NCI-H1092 treated with DMSO at 0.1 percent for 48 hours (cell line): ENCODE measurements around the gene HOXA3.

Experiments used
- DNase-seq: peaks from one replicate; lab custom pipeline; 2025; lab: John Stamatoyannopoulos, UW

The HOXA3 gene

DNA sequence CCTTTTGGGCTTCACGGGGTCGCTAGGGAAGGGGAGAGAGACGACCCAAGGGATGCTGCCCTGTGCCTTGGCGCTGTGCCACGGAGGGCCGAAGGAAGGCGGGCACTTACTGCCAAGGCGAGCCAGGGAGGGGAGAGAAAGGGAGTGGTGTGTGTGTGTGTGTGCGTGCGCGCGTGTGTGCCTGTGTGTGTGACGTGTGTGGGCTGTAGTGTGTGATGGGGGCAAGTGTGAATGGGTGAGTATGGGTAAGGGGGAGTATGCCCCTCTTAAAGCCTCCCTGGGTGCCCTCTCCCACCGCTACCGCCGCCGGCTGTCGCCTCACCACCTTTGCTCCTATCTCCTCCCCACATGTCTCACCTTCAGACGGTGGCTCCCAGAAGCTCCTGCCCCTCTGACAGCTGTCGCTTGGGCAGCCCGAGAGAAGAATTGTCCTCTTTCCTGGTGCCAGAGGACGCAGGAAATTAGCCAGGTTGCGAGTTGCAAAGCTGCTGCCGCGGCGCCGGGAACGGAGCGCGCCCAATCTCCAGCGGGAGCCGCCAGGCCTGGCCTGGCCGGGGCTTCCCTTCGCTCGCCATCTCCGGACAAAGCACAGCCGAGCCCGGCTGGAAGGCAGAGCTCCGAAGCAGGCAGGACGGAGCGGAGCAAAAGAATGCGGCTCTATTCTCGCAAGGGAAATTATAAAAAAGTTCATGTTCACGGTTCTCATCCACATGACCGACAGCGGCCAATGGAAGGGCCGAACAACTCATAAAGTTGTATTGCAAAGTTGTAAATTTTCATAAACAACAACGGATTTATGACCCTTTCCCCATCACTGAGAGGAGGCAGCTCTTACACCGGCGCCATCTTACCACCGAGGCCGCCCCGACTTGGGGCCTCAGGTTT is at the start of gene HOXA3:
Gene HOXA3 (minus strand): TSS at position 653 of the 885 bp plus-strand sequence. CDS start 41,943 bp downstream, outside the sequence.
- DNase-seq, result no peak

- no peak for DNase-seq
Measured at GRCh38 chr7:27201580-27202017, 49.2 kb upstream of the HOXA3 start.

DNA sequence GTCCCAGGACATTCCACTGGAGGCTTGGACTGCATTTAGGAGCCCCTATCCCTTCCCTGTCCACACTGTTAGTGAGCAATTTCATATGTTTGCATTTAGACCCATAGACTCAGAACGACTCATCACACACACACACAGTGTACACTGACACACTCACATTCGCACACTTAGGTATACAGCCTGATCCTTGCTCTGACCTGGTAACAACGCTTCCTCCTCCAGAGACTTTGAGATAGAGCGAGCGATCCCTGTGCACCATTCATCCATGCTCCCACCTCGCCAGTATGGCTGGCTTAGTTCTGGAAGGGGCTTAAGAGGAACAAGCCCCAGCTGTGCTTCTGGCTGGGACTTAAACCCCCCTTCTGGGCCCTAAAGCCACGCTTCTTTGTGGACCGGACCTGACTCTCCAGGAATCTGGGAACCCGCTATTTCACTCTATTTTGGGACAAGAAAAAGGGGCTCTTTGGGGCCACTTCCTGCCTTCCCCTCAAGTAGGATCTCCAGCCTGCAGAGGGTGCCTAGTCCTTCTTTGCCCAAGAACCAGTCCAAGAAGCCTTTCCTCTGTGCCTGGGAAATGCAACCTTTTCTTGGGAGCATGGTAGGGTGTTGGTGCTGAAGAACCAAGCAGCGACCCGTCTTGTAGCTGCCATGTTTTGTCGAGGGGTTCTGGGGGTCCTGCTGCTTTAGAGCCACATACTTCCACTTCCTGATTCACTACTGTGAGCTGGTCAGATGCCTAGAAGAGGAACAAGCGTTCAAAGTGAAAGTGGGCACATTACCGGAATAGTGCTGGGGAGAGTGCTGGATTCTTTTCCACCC is 48.6 kb upstream of the HOXA3 start:
- no peak for DNase-seq

GRCh38 chr7:27199849-27200760 is 47.7 kb upstream of the HOXA3 start, which contains the start of gene HOXA13:
Gene HOXA13, minus strand, starts transcription at chr7:27200091. Its CDS starts 14 bp downstream, at chr7:27200077.
- no peak for DNase-seq

DNA sequence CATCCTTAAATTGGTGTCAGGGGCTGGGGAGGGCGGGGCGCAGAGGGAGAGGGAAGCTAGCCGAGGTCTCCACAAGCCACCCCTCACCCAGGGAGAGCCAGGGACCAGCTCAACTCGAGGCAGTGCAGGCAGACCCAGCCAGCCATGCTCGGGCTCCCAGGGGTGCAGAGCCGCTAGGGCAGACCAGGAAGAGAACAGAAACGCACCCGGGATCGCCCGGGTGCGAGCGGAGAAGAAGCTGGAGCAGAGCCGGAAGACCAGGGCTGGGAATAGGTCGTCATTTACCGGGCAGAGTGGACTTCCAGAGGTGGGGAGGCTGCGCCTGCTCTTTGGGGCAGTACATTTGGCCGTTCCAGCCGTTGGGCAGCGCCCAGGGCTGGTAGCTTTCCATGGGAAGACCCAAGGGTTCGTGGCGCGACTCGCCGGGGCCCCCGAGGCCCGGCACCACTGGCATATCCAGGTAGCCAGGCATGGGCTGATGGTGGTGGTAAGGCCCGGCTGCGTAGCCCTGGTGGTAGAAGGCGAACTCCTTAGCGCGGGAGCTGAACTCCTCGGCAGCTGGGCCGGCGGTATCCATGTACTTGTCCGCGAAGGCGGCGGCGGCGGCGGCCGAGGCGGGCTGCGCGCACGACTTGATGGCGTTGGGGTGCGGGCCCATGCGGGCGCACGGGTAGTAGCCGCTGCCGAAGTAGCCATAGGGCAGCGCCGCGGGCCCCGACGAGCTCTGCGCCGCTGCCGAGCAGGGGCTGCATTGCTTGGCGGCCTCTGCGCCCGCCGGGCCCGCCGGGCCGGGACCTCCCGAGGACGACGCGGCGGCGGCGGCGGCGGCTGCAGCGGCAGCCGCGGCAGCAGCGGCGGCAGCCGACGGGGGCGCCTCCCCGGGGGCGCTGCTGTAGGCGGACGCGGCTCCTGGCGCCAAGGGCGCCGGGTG is 46.8 kb upstream of the HOXA3 start:
- no peak for DNase-seq

- no peak for DNase-seq
Measured at GRCh38 chr7:27198138-27198841, 45.9 kb upstream of the HOXA3 start.

- DNase-seq, result no peak
Measured at GRCh38 chr7:27197137-27198042, 45.0 kb upstream of the HOXA3 start.

GRCh38 chr7:27196287-27196767 is 43.9 kb upstream of the HOXA3 start:
- DNase-seq, result no peak

GRCh38 chr7:27194686-27195379 is 42.5 kb upstream of the HOXA3 start:
- DNase-seq, result no peak

GRCh38 chr7:27194002-27194352 is 41.6 kb upstream of the HOXA3 start:
- no peak for DNase-seq

DNA sequence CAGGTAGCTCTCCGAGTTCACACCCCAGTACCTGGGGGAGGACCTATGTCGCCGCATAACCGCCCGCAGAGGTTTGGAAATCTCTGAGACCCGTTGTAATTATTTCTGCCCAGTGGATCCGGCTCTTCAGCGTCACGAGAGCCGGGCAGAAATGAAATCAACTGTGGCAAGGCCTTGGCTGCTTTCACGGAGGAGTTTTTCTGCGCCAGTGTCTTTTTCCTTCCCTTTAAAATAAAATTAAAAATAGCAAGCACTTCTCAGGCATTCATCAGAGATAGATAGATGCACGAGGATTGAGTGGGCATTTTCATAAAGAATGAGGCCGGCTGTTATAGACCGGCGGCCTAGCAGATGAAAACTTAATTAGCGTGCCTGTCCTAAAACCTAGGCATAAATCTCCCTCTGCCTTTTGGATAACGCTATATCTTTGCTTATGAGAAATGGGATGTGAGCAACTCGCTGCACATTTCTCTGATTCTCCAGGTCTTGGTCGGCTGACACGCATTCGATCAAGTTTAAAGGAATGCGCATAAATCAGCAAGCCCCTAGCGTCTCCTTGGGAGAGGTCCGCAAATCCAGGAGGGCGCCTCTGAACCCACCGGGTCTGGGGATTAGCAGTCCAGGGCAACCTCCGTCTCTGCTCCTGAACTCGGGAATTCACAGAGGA is 41.1 kb upstream of the HOXA3 start:
- DNase-seq, result no peak

DNA sequence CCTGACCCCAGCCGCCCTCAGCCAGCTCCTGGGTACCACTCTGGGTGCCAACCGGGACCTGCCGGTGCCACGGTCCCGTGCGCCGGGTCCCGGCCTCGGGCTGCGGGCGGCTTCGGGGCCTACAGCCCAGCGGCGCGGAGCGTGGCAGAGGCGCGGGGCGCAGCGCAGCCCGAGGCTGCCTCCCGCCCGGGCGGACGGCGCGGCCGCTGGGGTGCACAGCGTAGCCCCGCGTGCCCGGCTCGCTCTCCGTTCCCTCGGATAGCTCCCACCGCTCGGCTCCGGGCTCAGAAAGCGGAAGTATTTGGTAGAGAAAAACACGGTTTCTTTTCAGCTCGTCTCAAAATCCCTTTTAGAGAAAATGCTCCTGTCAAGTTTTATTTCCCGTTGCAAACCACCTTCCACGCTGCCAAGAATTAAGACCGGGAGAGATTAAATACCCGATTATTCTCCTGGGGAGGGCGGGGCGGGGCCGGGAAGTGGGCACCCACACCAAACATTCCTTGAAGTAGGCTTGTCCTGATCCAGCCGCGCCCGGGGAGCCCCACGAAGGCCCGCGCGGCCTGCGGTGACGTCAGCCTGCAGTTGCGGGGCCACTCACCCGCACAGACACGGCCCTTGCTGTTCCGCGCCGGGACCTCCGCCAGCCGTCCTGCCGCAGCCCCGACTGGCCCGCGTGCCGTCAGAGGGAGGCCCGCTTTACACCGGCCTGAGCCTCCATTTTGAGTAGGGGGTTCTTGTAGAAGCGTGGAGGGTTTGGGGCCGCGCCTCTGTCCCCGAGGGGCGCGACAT is 40.4 kb upstream of the HOXA3 start:
- DNase-seq, result no peak

DNA sequence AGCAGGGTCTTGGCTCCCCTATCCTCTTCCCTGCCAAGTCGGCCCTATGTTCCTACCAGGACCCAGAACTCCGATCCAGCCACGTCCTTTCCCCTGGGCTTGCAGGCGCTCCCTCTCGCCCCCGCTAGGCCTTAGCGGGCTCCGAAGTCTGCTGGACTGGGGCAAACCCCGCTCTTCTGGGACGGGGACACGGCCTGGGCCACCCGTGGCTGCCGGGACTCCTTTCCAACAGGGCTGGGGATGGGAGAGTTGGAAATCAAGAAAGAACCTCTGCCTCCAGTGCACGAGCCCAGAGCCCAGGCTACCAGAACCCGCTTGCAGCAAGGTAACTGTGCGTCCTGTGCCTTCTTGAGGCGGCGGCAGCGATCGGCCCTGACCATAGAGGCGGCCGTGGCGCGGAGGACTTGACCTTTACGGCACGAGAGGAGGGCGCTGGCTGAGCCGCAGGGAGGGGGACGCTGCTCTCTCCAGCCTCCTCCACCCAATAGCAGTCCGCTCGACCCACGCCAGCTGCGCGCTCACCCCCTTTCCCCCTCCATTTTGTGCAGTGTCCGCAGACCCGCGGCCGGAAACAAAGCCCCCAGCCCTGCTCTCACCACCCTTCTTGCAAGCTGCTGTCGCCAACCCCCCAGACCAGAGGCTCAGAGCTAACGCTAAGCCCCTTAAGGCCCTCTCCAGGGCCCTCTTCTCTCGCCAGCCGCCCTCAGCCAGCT is 39.6 kb upstream of the HOXA3 start:
- DNase-seq, result no peak

DNA sequence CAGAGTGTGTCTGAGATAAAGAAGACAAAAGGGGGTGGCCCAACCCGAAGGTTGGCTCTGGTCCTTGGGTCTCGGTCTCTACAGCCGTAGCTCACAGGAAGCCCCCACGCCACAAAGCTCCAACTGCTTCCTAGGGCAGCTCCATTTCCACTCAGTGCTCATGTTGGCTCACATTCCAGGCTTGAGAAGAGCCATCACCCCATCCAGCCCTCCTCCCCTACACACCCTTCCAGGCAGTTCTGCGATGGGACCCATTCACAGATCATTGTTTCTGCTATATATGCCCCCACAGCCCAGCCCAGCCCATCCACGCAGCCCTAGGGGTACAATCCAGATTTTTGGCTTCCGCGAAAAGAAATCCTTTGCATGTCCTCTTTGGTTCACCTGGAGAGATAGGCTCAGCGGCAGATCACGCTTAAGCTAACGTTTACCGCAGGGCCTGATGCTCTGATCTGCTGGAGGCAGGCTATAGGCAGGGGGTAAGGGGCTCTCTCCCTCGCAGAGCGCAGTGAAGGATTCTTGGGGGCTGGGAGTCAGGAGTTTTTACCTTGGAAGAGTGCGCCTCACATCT is 38.9 kb upstream of the HOXA3 start:
- DNase-seq, result no peak

GRCh38 chr7:27189997-27190748 is 37.8 kb upstream of the HOXA3 start:
- DNase-seq, result no peak
